Mesendoderm (in vitro differentiated cells): ENCODE data around the gene AJM1.

Source experiments
- DNase-seq: peaks from one replicate; pipeline ENCODE4 v3.0.0; 2013
- H2AK5ac ChIP-seq: 2 replicates; pipeline ENCODE4 v1.6.1; 2013; ENCODE audit warnings: low read length, inconsistent platforms
- H2BK120ac ChIP-seq: 2 replicates; pipeline ENCODE4 v1.6.1; 2013; ENCODE audit warnings: low read depth, mild to moderate bottlenecking, low read length, moderate library complexity, mixed read lengths
- H2BK15ac ChIP-seq: replicated peaks from 2 replicates; pipeline ENCODE4 v1.6.1; 2013; ENCODE audit warnings: low read depth, mild to moderate bottlenecking, moderate library complexity
- H2BK5ac ChIP-seq: 2 replicates; pipeline ENCODE4 v1.6.1; 2013; ENCODE audit warnings: low read length, inconsistent platforms
- H3K18ac ChIP-seq: 2 replicates; pipeline ENCODE4 v1.6.1; 2013; ENCODE audit warnings: mild to moderate bottlenecking, low read length, mixed read lengths
- H3K23ac ChIP-seq: one replicate; pipeline ENCODE4 v1.6.1; 2013; ENCODE audit warnings: low read length
- H3K27ac ChIP-seq: 2 replicates; pipeline ENCODE4 v1.5.1; 2013; ENCODE audit warnings: low read depth, mild to moderate bottlenecking, inconsistent platforms, low read length, moderate library complexity
- H3K27me3 ChIP-seq: 2 replicates; pipeline ENCODE4 v1.6.1; 2013; ENCODE audit warnings: low read length, control low read depth, mild to moderate bottlenecking, inconsistent platforms; ENCODE audit not compliant: insufficient read depth, poor library complexity
- H3K36me3 ChIP-seq: 2 replicates; pipeline ENCODE4 v1.6.1; 2013; ENCODE audit warnings: low read length, inconsistent platforms; ENCODE audit not compliant: control insufficient read depth, insufficient read depth
- H3K4ac ChIP-seq: one replicate; pipeline ENCODE4 v1.6.1; 2013; ENCODE audit warnings: low read depth, mild to moderate bottlenecking, low read length, moderate library complexity
- H3K4me1 ChIP-seq: 2 replicates; pipeline ENCODE4 v1.6.1; 2013; ENCODE audit warnings: low read depth, low read length, inconsistent platforms; ENCODE audit not compliant: control insufficient read depth
- H3K4me2 ChIP-seq: 2 replicates; pipeline ENCODE4 v1.6.1; 2013; ENCODE audit warnings: low read length
- H3K4me3 ChIP-seq: 2 replicates; pipeline ENCODE4 v1.5.1; 2013; ENCODE audit warnings: mild to moderate bottlenecking, low read length
- H3K56ac ChIP-seq: one replicate; pipeline ENCODE4 v1.6.1; 2013; ENCODE audit warnings: low read length
- H3K79me1 ChIP-seq: 2 replicates; pipeline ENCODE4 v1.6.1; 2013; ENCODE audit warnings: low read length, inconsistent platforms
- H3K79me2 ChIP-seq: 2 replicates; pipeline ENCODE4 v1.6.1; 2013; ENCODE audit warnings: mild to moderate bottlenecking, low read length; ENCODE audit not compliant: control insufficient read depth, insufficient read depth
- H3K9ac ChIP-seq: 2 replicates; pipeline ENCODE4 v1.6.1; 2013; ENCODE audit warnings: low read length, inconsistent platforms
- H4K5ac ChIP-seq: one replicate; pipeline ENCODE4 v1.6.1; 2013; ENCODE audit warnings: low read length
- H4K8ac ChIP-seq: one replicate; pipeline ENCODE4 v1.6.1; 2013; ENCODE audit warnings: low read depth, mild to moderate bottlenecking, control low read depth, low read length, moderate library complexity
- WGBS: extraction: QIAGEN DNeasy Blood & Tissue Kit; methylation state at CpG from one replicate; pipeline ENCODE4 v1.1.7; 2013; ENCODE audit warnings: low lambda C conversion rate, missing lambda C conversion rate; ENCODE audit not compliant: insufficient coverage; ENCODE audit errors: extremely low coverage; 5-methylcytosine and 5-hydroxymethylcytosine counted together

Gene AJM1

GRCh38 chr9:136857166-136857565 lies 14.9 kb downstream of the AJM1 start:
- Histone ChIP-seq H4K5ac (no peak overlapping the region), H4K8ac (no peak overlapping the region), H3K4me3 (no peak overlapping the region), H2BK5ac (no peak overlapping the region), H3K56ac (no peak overlapping the region), H2AK5ac (no peak overlapping the region), H2BK120ac (no peak overlapping the region), H3K18ac (no peak overlapping the region), H3K36me3 (no peaks in the 10 kb centered on the region), H3K79me2 (no peaks in the 10 kb centered on the region), H3K4me1 (no peaks in the 10 kb centered on the region), H3K79me1 (no peaks in the 10 kb centered on the region), H3K23ac (no peak overlapping the region), H2BK15ac (no peak overlapping the region), H3K4ac (no peak overlapping the region), H3K27ac (no peak overlapping the region), H3K27me3 (no peaks in the 10 kb centered on the region), H3K4me2 (no peak overlapping the region), H3K9ac (no peak overlapping the region)
- DNase-seq: no peak
- no CpG with 5 or more reads among the region's 19 CpGs for WGBS

GRCh38 chr9:136857581-136858412 lies 15.5 kb downstream of the AJM1 start:
- no peaks in the 10 kb centered on the region for H3K79me2 ChIP-seq

GRCh38 chr9:136858452-136858843 lies 16.2 kb downstream of the AJM1 start:
- no peak overlapping the region for H2AK5ac ChIP-seq
- no peak overlapping the region for H2BK5ac ChIP-seq
- no peak overlapping the region for H3K27ac ChIP-seq
- peaks cover 7% of the 10 kb centered on the region for H3K36me3 ChIP-seq
- no peak overlapping the region for H3K18ac ChIP-seq
- no peak overlapping the region for H2BK15ac ChIP-seq
- H3K23ac ChIP-seq: no peak overlapping the region
- no peak overlapping the region for H2BK120ac ChIP-seq
- no peak overlapping the region for H3K4ac ChIP-seq
- H3K27me3 ChIP-seq: no peaks in the 10 kb centered on the region
- H3K56ac ChIP-seq: no peak overlapping the region
- no peak overlapping the region for H4K5ac ChIP-seq
- no peak overlapping the region for H3K4me3 ChIP-seq
- H3K79me1 ChIP-seq: peaks cover under 1% of the 10 kb centered on the region
- no peak for DNase-seq
- WGBS: no CpG with 5 or more reads among the region's 15 CpGs
- H3K9ac ChIP-seq: no peak overlapping the region
- no peaks in the 10 kb centered on the region for H3K79me2 ChIP-seq
- H3K4me1 ChIP-seq: no peaks in the 10 kb centered on the region
- H4K8ac ChIP-seq: no peak overlapping the region
- H3K4me2 ChIP-seq: no peak overlapping the region

More at GRCh38 chr9:136857581-136858412, 15.5 kb downstream of the AJM1 start:
- Histone ChIP-seq H2AK5ac (no peak overlapping the region), H3K4me1 (no peaks in the 10 kb centered on the region), H4K8ac (no peak overlapping the region), H3K18ac (no peak overlapping the region), H3K36me3 (peaks cover 1% of the 10 kb centered on the region), H3K27me3 (no peaks in the 10 kb centered on the region), H3K56ac (no peak overlapping the region), H3K4me3 (no peak overlapping the region), H2BK120ac (no peak overlapping the region), H3K23ac (no peak overlapping the region), H3K4ac (no peak overlapping the region), H2BK15ac (no peak overlapping the region), H2BK5ac (no peak overlapping the region), H3K4me2 (no peak overlapping the region), H3K9ac (no peak overlapping the region), H3K79me1 (no peaks in the 10 kb centered on the region), H4K5ac (no peak overlapping the region), H3K27ac (no peak overlapping the region)
- WGBS: no CpG with 5 or more reads among the region's 29 CpGs
- no peak for DNase-seq

GRCh38 chr9:136858844-136859757 lies 16.8 kb downstream of the AJM1 start:
- Histone ChIP-seq H3K4ac (no peak overlapping the region), H2AK5ac (no peak overlapping the region), H3K79me1 (peaks cover 5% of the 10 kb centered on the region), H2BK15ac (no peak overlapping the region), H2BK120ac (no peak overlapping the region), H3K23ac (no peak overlapping the region), H3K27me3 (no peaks in the 10 kb centered on the region), H3K4me1 (no peaks in the 10 kb centered on the region), H3K79me2 (no peaks in the 10 kb centered on the region), H3K4me2 (no peak overlapping the region), H3K27ac (no peak overlapping the region), H3K9ac (no peak overlapping the region), H3K36me3 (peaks cover 8% of the 10 kb centered on the region), H2BK5ac (no peak overlapping the region), H4K5ac (no peak overlapping the region), H3K18ac (no peak overlapping the region), H3K56ac (no peak overlapping the region), H3K4me3 (no peak overlapping the region), H4K8ac (no peak overlapping the region)
- no peak for DNase-seq
- WGBS: no CpG with 5 or more reads among the region's 20 CpGs

- Histone ChIP-seq H3K23ac (no peak overlapping the region), H3K79me2 (peaks cover 8% of the 10 kb centered on the region), H3K9ac (no peak overlapping the region), H2BK5ac (no peak overlapping the region), H4K5ac (no peak overlapping the region), H2AK5ac (no peak overlapping the region), H3K18ac (no peak overlapping the region), H2BK15ac (no peak overlapping the region), H3K56ac (no peak overlapping the region), H3K4me1 (peaks cover 4% of the 10 kb centered on the region), H3K4me3 (no peak overlapping the region), H2BK120ac (no peak overlapping the region), H4K8ac (no peak overlapping the region), H3K4me2 (no peak overlapping the region), H3K4ac (no peak overlapping the region), H3K79me1 (peaks cover 14% of the 10 kb centered on the region), H3K36me3 (peaks cover 8% of the 10 kb centered on the region), H3K27ac (no peak overlapping the region), H3K27me3 (no peaks in the 10 kb centered on the region)
- DNase-seq: no peak
- WGBS: no CpG with 5 or more reads among the region's 9 CpGs
Observed at GRCh38 chr9:136860529-136860928, 18.3 kb downstream of the AJM1 start.
